ENCODE data around the gene PSME2. TPM values are rescaled to one million over a fixed set of nuclear protein-coding genes. Genes with fewer than 3 reads are reported as not detected.

PSME2 gene
- total and polyA plus RNA-seq, 2 experiments from 2014 or later = 38.3 to 164 TPM

DNA sequence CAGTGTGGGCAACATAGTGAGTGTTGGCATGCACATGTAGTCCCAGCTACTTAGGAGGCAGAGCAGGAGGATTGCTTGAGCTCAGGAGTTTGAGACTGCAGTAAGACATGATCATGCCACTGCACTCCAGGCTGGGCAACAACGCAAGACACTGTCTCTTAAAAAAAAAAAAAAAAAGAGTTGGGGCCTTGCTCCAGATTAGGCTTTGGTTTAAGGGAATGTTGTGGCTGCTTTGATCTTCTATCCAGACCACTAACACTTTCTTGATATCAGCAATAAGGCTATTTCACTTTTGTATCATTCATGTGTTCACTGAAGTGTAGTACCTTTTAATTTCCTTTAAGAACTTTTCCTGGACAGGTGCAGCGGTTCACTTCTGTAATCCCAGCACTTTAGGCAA lies 18.7 kb downstream of the PSME2 start:
- no peaks in the 10 kb centered on the region for H3K79me2 ChIP-seq (ENCODE audit: insufficient read depth)
- in situ Hi-C loops (cut with MboI) = no loop called here
- no peaks in the 10 kb centered on the region for H3F3A ChIP-seq (ENCODE audit: insufficient read depth)
- no peak overlapping the region for H3K4me3 ChIP-seq
- no peaks in the 10 kb centered on the region for H3K36me3 ChIP-seq (ENCODE audit: low read depth)
- H3K4me1 ChIP-seq (ENCODE audit: insufficient read depth) = no peaks in the 10 kb centered on the region
- TF ChIP-seq EZH2 (IDR thresholded peaks at IDR 0.05; ENCODE audit: insufficient read depth, poor library complexity, severe bottlenecking) (no peak), EZH2phosphoT487 (IDR thresholded peaks at IDR 0.05; ENCODE audit: insufficient read depth, low read depth) (no peak)
- no peak for DNase-seq
- no peak overlapping the region for H3K27ac ChIP-seq
- no peak overlapping the region for H3K9ac ChIP-seq
- no peaks in the 10 kb centered on the region for H3K27me3 ChIP-seq (replicated peaks; ENCODE audit: insufficient read depth)
- H2AFZ ChIP-seq = no peak overlapping the region
- WGBS, 2 experiments (ENCODE audit: low coverage in 1 of 2, low lambda C conversion rate in 2 of 2, missing lambda C conversion rate in 2 of 2) = 77% methylated on average over 2 of the region's 2 CpGs
- no peaks in the 10 kb centered on the region for H4K20me1 ChIP-seq (ENCODE audit: insufficient read depth)
- H3K4me2 ChIP-seq (ENCODE audit: unreplicated experiment) = no peak overlapping the region
- H3K9me3 ChIP-seq (ENCODE audit: low read depth) = no peaks in the 10 kb centered on the region
- no peaks in the 10 kb centered on the region for H3K9me2 ChIP-seq (ENCODE audit: insufficient read depth)

DNA sequence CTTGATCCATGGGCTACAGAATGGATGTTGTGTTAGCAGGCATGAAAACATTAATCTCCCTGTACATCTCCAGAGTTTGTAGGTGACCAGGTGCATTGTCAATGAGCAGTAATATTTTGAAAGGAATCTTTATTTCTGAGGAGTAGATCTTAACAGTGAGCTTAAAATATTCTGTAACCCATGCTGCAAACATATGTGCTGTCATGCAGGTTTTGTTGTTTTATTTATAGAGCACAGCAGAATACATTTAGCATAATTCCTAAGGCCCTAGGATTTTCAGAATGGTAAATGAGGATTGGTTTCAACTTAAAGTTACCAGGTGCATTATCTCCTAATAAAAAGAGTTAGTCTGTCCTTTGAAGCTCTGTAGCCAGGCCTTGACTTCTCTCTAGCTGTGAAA lies 19.5 kb downstream of the PSME2 start:
- H3K4me3 ChIP-seq = no peak overlapping the region
- in situ Hi-C loops (cut with MboI) = no loop called here
- H3K4me1 ChIP-seq (ENCODE audit: insufficient read depth) = no peaks in the 10 kb centered on the region
- H3K9me3 ChIP-seq (ENCODE audit: low read depth) = no peaks in the 10 kb centered on the region
- H3K4me2 ChIP-seq (ENCODE audit: unreplicated experiment) = no peak overlapping the region
- H3K9me2 ChIP-seq (ENCODE audit: insufficient read depth) = no peaks in the 10 kb centered on the region
- no peaks in the 10 kb centered on the region for H3K27me3 ChIP-seq (replicated peaks; ENCODE audit: insufficient read depth)
- no peak overlapping the region for H3K9ac ChIP-seq
- TF ChIP-seq EZH2 (IDR thresholded peaks at IDR 0.05; ENCODE audit: insufficient read depth, poor library complexity, severe bottlenecking) (no peak), EZH2phosphoT487 (IDR thresholded peaks at IDR 0.05; ENCODE audit: insufficient read depth, low read depth) (no peak)
- no peaks in the 10 kb centered on the region for H3K79me2 ChIP-seq (ENCODE audit: insufficient read depth)
- no peaks in the 10 kb centered on the region for H4K20me1 ChIP-seq (ENCODE audit: insufficient read depth)
- H3F3A ChIP-seq (ENCODE audit: insufficient read depth) = no peaks in the 10 kb centered on the region
- H2AFZ ChIP-seq = no peak overlapping the region
- no peak for DNase-seq
- no peaks in the 10 kb centered on the region for H3K36me3 ChIP-seq (ENCODE audit: low read depth)
- H3K27ac ChIP-seq = no peak overlapping the region

GRCh38 chr14:24123424-24124417 lies 22.7 kb downstream of the PSME2 start:
- Histone ChIP-seq H3K27ac (no peak overlapping the region), H3K36me3 (ENCODE audit: low read depth) (peaks cover 9% of the 10 kb centered on the region; the same call in 1 of the 2 replicates), H3K27me3 (replicated peaks; ENCODE audit: insufficient read depth) (no peaks in the 10 kb centered on the region), H3K4me3 (no peak overlapping the region), H3K4me1 (ENCODE audit: insufficient read depth) (no peaks in the 10 kb centered on the region), H4K20me1 (ENCODE audit: insufficient read depth) (no peaks in the 10 kb centered on the region), H2AFZ (no peak overlapping the region), H3K9me2 (ENCODE audit: insufficient read depth) (no peaks in the 10 kb centered on the region), H3K9ac (no peak overlapping the region), H3F3A (ENCODE audit: insufficient read depth) (no peaks in the 10 kb centered on the region), H3K4me2 (ENCODE audit: unreplicated experiment) (no peak overlapping the region), H3K9me3 (ENCODE audit: low read depth) (no peaks in the 10 kb centered on the region), H3K79me2 (ENCODE audit: insufficient read depth) (no peaks in the 10 kb centered on the region)
- TF ChIP-seq EZH2 (IDR thresholded peaks at IDR 0.05; ENCODE audit: insufficient read depth, poor library complexity, severe bottlenecking) = no peak
- no peak for TF ChIP-seq EZH2phosphoT487 (IDR thresholded peaks at IDR 0.05; ENCODE audit: insufficient read depth, low read depth)
- in situ Hi-C loops (cut with MboI) = no loop called here
- WGBS, 2 experiments (ENCODE audit: low coverage in 1 of 2, low lambda C conversion rate in 2 of 2, missing lambda C conversion rate in 2 of 2) = 73 to 80% methylated on average over 9 of the region's 9 CpGs
- no peak for DNase-seq

GRCh38 chr14:24122898-24123297 lies 23.5 kb downstream of the PSME2 start:
- Histone ChIP-seq H3K36me3 (ENCODE audit: low read depth) (peaks cover 9% of the 10 kb centered on the region; the same call in 1 of the 2 replicates), H3K27ac (no peak overlapping the region), H3K27me3 (replicated peaks; ENCODE audit: insufficient read depth) (no peaks in the 10 kb centered on the region), H3K9me2 (ENCODE audit: insufficient read depth) (no peaks in the 10 kb centered on the region), H3K9me3 (ENCODE audit: low read depth) (no peaks in the 10 kb centered on the region), H3K4me2 (ENCODE audit: unreplicated experiment) (no peak overlapping the region), H3K79me2 (ENCODE audit: insufficient read depth) (no peaks in the 10 kb centered on the region), H2AFZ (no peak overlapping the region), H3F3A (ENCODE audit: insufficient read depth) (no peaks in the 10 kb centered on the region), H3K9ac (no peak overlapping the region), H4K20me1 (ENCODE audit: insufficient read depth) (no peaks in the 10 kb centered on the region), H3K4me3 (no peak overlapping the region), H3K4me1 (ENCODE audit: insufficient read depth) (no peaks in the 10 kb centered on the region)
- WGBS, 2 experiments (ENCODE audit: low coverage in 1 of 2, low lambda C conversion rate in 2 of 2, missing lambda C conversion rate in 2 of 2) = 76 to 87% methylated on average over 8 of the region's 8 CpGs
- no peak for DNase-seq
- TF ChIP-seq EZH2 (IDR thresholded peaks at IDR 0.05; ENCODE audit: insufficient read depth, poor library complexity, severe bottlenecking) = no peak
- no peak for TF ChIP-seq EZH2phosphoT487 (IDR thresholded peaks at IDR 0.05; ENCODE audit: insufficient read depth, low read depth)
- in situ Hi-C loops (cut with MboI) = no loop called here

Data from GM23248 (cell line).